Measurements from ENCODE around the gene EDN2. TPM values are rescaled to one million over a fixed set of nuclear protein-coding genes. Genes with fewer than 3 reads are reported as not detected.

The EDN2 gene
- total RNA-seq, 1 donor from 2014 or later = not detected

DNA sequence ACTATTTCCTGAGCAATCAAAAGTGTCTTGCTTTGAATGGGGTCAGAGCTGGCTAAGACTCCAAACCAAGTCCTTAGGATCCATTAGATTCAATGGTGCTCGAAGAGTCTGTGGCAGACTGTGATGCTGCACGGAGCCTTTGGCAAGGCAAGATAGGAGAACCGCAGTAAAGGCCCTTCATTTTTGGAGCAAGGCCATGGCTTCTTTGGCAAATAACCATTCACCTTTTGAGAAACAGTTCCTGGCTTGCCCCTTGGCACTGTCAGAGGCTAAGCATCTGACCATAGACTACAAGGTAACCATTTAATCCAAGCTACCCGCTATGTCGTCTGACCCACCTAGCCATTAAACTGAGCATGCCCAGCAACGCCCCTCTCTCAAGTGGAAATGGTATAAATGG lies 45.2 kb downstream of the EDN2 start:
- Mint-ChIP-seq H3K4me1 (no peaks in the 10 kb centered on the region), H3K27me3 (peaks cover 26% of the 10 kb centered on the region), H3K9me3 (peaks cover 2% of the 10 kb centered on the region), H3K36me3 (ENCODE audit: low read depth) (no peaks in the 10 kb centered on the region), H3K4me3 (no peak overlapping the region), H3K27ac (no peak overlapping the region)
- TF ChIP-seq, protein P1, sequence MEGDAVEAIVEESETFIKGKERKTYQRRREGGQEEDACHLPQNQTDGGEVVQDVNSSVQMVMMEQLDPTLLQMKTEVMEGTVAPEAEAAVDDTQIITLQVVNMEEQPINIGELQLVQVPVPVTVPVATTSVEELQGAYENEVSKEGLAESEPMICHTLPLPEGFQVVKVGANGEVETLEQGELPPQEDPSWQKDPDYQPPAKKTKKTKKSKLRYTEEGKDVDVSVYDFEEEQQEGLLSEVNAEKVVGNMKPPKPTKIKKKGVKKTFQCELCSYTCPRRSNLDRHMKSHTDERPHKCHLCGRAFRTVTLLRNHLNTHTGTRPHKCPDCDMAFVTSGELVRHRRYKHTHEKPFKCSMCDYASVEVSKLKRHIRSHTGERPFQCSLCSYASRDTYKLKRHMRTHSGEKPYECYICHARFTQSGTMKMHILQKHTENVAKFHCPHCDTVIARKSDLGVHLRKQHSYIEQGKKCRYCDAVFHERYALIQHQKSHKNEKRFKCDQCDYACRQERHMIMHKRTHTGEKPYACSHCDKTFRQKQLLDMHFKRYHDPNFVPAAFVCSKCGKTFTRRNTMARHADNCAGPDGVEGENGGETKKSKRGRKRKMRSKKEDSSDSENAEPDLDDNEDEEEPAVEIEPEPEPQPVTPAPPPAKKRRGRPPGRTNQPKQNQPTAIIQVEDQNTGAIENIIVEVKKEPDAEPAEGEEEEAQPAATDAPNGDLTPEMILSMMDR (IDR thresholded peaks at IDR 0.05) = no peak
- DNase-seq (no peak), ATAC-seq (ENCODE audit: low read depth) (no peak)
- ChIA-PET CTCF (no interaction called here), POLR2A (no interaction called here)
- intact Hi-C loops (cut with micrococcal nuclease) = no loop called here

DNA sequence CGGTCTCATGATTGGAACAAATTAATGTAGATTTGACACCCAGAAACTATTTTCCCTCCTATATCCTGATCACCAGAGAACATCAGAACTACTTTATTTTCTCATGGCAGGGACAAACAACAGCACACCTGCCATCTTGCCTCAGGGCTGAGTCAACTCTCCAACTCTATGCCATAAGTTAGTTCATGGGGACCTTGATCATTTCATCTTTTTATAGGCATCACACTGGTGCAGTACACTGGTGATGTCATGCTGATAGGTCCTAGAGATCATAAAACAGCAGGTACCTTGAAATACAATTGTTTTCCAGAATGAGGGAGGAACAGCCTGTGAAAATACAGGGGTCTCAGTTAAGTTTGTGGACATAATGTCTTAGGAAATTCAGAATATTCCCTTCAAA lies 45.8 kb downstream of the EDN2 start:
- no peak overlapping the region for H3K27ac Mint-ChIP-seq
- DNase-seq (no peak), ATAC-seq (ENCODE audit: low read depth) (no peak)
- H3K4me1 Mint-ChIP-seq = no peaks in the 10 kb centered on the region
- peaks cover 28% of the 10 kb centered on the region for H3K27me3 Mint-ChIP-seq
- ChIA-PET POLR2A (no interaction called here), CTCF (no interaction called here)
- TF ChIP-seq, protein P1 (IDR thresholded peaks at IDR 0.05) = no peak
- no peaks in the 10 kb centered on the region for H3K9me3 Mint-ChIP-seq
- intact Hi-C loops (cut with micrococcal nuclease) = no loop called here
- H3K4me3 Mint-ChIP-seq = no peak overlapping the region
- no peaks in the 10 kb centered on the region for H3K36me3 Mint-ChIP-seq (ENCODE audit: low read depth)

DNA sequence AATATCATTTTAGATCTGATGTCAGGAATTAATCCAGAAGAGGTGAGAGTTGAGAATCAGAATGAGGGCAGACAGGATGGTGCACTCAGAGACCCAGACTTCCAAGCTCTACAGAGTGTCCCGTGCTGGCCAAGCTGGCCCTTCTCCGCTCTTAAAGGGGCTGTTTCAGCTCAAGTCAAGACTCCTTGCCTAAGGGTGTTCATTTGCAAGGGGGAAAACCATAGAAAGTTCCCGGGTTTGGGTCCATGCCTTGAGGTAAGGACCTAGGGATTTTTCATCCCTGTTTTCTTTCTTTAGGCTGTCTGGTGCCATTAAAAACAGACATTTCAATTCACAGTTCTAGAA lies 47.5 kb downstream of the EDN2 start:
- no peaks in the 10 kb centered on the region for H3K36me3 Mint-ChIP-seq (ENCODE audit: low read depth)

DNA sequence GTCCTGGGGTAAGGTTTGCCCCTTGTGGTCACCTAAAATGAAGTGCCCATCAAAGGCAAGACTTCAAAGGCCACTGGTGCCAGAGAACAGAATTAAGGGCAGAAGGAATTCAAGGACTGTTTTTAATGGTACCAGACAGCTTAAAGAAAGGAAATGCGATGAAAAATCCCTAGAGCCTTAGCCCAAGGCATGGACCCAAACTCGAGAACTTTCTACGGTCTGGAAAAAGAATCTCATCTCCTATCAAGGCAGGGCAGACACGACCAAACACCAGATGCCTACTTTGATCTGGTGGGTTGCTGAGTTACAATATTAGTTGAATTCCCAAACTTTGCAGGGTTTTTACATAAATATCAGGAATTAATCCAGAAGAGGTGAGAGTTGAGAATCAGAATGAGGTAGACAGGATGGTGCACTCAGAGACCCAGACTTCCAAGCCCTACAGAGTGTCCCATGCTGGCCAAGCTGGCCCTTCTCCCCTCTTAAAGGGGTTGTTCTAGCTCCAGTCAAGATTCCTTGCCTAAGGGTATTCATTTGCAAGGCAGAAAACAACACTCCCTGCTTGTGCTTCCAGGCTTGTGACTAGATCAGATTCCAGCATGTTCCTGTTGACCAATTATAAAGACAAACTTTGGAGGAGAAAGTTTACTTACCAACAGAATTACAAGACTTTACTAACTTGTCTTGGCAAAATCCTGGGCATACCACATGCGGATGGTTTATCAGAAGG lies 48.0 kb downstream of the EDN2 start:
- H3K9me3 Mint-ChIP-seq = no peaks in the 10 kb centered on the region
- POLR2A ChIA-PET = no interaction called here
- intact Hi-C loops (cut with micrococcal nuclease) = no loop called here
- no peak for ATAC-seq (ENCODE audit: low read depth)
- DNase-seq = no peak
- no peak overlapping the region for H3K4me3 Mint-ChIP-seq
- no peak overlapping the region for H3K27ac Mint-ChIP-seq
- no peaks in the 10 kb centered on the region for H3K4me1 Mint-ChIP-seq
- CTCF ChIA-PET = no interaction called here
- H3K27me3 Mint-ChIP-seq = peaks cover 31% of the 10 kb centered on the region
- TF ChIP-seq, protein P1 (IDR thresholded peaks at IDR 0.05) = no peak
- H3K36me3 Mint-ChIP-seq (ENCODE audit: low read depth) = no peaks in the 10 kb centered on the region

More for the DNA sequence above, 47.5 kb downstream of the EDN2 start:
- Mint-ChIP-seq H3K27ac (no peak overlapping the region), H3K9me3 (no peaks in the 10 kb centered on the region), H3K4me3 (no peak overlapping the region), H3K4me1 (no peaks in the 10 kb centered on the region), H3K27me3 (peaks cover 31% of the 10 kb centered on the region)
- TF ChIP-seq, protein P1 (IDR thresholded peaks at IDR 0.05) = no peak
- ChIA-PET POLR2A (no interaction called here), CTCF (no interaction called here)
- DNase-seq (no peak), ATAC-seq (ENCODE audit: low read depth) (no peak)
- intact Hi-C loops (cut with micrococcal nuclease) = no loop called here

DNA sequence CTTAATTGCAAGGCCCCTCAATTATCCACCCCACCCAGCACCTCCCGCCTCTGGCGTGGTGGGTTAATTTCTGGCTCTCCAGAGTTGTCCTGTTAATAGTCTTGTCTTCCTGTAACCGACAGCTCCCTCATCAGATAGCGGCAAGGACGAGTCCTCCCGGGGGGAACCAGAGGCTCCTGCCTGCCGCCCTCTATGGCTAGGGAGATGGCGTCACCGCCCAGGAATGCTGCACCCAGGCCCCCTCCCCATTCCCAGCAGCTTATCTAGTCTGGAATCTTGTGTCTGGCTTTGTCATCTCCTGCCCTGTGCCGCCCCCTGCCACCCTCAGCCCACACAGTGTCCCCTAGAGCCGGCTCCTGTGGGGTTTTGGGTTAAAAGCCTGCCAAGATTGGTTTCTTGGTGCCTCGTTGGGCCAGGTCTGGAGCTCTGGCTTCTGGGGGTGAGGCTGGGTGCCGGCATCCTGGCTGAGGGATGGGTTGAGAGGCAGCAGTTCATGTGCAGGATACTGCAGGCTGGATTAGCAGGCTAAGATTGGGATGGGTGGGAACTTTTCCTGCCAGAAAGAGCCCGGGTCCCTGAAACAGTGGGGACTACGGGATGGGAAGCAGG lies 48.8 kb downstream of the EDN2 start:
- Mint-ChIP-seq H3K36me3 (ENCODE audit: low read depth) (no peaks in the 10 kb centered on the region), H3K27ac (no peak overlapping the region), H3K4me3 (no peak overlapping the region), H3K9me3 (no peaks in the 10 kb centered on the region), H3K4me1 (no peaks in the 10 kb centered on the region), H3K27me3 (peaks cover 29% of the 10 kb centered on the region)
- ChIA-PET CTCF (interaction anchor here (0.6 kb wide), 1 partner anchor 643 kb away, joined by 3 read pairs; no protein-coding TSS in a partner anchor), POLR2A (no interaction called here)
- intact Hi-C loops (cut with micrococcal nuclease) = no loop called here
- no peak for ATAC-seq (ENCODE audit: low read depth)
- TF ChIP-seq, protein P1 (IDR thresholded peaks at IDR 0.05) = no peak
- DNase-seq = no peak
